HT-29 (cell line): ENCODE data around the gene GNAS-AS1. TPM values are rescaled to one million over a fixed set of nuclear protein-coding genes. Genes with fewer than 3 reads are reported as not detected.

Experiments used
- DNase-seq: peaks from one replicate; pipeline ENCODE4 v3.0.0-alpha.2; 2015; ENCODE audit warnings: low spot score
- total RNA-seq: library from RNA; depleted of rRNA; stranded (reverse); fragments of >200 nt; shearing (Covaris generic); gene quantifications from 2 replicates; pipeline ENCODE4 v1.2.3, GENCODE V29; 2014

The GNAS-AS1 gene
- total RNA-seq, 1 experiment from 2014 or later, result not detected

- DNase-seq, result no peak
Observed at GRCh38 chr20:58863044-58863790, 12.5 kb upstream of the GNAS-AS1 start.

- no peak for DNase-seq
Observed at GRCh38 chr20:58855506-58856389, 5.0 kb upstream of the GNAS-AS1 start.

DNA sequence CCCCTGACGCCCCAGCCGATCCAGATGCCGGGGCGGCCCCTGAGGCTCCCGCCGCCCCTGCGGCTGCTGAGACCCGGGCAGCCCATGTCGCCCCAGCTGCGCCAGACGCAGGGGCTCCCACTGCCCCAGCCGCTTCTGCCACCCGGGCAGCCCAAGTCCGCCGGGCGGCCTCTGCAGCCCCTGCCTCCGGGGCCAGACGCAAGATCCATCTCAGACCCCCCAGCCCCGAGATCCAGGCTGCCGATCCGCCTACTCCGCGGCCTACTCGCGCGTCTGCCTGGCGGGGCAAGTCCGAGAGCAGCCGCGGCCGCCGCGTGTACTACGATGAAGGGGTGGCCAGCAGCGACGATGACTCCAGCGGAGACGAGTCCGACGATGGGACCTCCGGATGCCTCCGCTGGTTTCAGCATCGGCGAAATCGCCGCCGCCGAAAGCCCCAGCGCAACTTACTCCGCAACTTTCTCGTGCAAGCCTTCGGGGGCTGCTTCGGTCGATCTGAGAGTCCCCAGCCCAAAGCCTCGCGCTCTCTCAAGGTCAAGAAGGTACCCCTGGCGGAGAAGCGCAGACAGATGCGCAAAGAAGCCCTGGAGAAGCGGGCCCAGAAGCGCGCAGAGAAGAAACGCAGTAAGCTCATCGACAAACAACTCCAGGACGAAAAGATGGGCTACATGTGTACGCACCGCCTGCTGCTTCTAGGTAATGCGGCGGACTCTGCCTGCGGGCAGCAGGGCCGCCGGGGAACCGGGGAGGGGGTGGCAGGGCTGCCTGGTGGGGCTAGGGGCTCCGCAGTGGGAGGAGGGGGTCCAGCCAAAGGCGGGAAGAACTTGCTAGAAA, 4.2 kb upstream of the GNAS-AS1 start:
- DNase-seq, result no peak

- DNase-seq, result no peak
Observed at GRCh38 chr20:58853976-58854637, 3.4 kb upstream of the GNAS-AS1 start.

GRCh38 chr20:58853466-58853865, 2.8 kb upstream of the GNAS-AS1 start:
- no peak for DNase-seq

DNA sequence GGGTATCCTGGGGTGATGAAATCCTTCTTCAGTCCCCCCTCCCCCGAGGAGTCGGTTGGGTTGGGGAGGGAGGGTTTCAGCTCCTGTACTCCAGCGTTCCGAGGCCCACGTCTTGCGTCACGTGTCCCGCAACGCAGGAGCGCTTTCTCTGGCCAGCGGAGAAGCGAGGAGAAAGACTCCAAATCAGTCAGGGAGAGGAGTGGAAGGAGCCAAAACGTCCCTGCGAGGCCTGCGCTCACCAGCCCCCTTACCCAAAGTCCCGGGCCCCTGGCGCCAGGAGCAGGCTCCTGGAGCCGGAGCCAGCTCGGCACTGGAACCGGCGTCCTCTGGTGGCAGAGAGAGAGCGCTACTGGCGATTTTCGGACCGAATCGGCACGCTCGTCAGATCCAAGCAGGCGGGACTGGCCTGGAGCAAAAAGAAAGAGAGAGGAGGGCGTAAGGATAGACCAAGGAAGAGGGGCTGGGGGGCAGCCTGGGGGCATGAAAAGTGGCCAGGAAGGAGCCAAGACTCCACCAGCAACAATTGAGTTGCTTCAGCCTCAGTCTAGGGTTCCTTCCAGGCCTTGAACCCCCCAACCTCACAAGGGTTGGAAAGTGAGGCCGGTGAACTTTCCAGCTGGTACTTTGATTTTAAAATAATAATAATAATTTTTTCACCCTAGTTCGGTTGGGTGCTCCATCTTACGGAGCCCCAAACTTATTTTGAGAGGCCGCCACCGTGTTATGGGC, 2.0 kb upstream of the GNAS-AS1 start, which contains the start of gene GNAS:
TSS of gene GNAS (plus strand) at position 174 of the 729 bp plus-strand sequence.
- DNase-seq, result no peak

DNA sequence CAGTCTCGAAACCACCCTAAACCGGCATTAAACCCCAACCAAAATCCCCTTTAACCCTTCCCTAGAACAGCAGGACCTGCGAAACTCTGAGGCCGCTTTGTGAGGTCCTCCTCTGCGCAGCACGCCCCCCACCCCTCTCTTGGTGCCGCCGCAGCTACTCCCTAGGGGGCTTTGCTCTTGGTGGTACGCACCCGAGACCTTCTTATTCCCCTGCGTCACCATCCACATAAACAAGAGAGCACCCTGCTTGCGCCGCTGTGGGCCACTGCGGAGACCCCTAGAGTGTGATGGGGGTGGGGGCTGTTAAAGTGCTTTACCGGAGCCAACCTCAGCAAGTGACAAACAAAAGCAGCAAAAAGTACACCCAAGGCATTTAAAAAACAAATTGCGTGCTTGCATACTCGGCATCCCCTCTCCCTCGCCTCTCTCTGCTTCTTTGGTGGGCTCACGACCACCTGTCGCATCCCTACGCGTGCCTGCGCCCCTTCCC, 1.3 kb upstream of the GNAS-AS1 start:
- no peak for DNase-seq

DNA sequence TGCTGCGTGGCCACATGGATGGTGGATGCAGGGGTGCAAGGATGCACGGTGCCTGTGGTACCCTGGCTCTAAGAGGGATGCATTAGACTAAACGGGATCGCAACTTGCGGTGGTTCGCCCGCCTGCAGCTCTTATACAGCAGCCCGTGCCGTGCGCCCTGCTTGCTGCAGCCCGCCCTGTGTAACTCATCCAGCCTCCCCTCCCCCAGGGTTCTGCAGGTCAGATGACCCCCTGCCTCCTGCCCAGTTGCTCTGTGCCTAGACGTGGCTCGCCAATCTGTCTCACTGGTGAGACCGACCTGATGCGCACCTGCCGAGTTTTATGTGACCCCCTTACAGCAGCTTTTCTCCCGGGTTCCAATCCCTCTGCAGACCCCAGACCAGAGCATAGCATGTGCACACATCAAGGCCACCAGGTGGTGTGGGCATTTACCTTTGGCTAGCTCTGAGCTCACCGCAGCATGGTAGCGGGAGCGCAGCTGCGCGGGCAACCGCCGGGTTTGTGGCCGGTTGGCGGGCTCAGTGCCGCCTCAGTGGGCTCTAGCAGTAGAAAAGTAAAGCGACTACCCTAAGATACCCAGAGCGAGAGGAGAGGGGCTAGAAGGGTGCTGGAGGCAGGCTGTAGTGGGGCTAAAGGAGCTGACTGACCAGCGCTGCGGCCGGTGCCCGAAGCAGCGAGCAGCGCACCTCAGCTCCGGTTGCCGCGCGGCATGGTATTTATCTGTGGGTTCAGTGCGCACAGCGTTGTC, 693 bp upstream of the GNAS-AS1 start:
- no peak for DNase-seq

- DNase-seq, result no peak
Observed at GRCh38 chr20:58847463-58847862, 3.2 kb downstream of the GNAS-AS1 start.

DNA sequence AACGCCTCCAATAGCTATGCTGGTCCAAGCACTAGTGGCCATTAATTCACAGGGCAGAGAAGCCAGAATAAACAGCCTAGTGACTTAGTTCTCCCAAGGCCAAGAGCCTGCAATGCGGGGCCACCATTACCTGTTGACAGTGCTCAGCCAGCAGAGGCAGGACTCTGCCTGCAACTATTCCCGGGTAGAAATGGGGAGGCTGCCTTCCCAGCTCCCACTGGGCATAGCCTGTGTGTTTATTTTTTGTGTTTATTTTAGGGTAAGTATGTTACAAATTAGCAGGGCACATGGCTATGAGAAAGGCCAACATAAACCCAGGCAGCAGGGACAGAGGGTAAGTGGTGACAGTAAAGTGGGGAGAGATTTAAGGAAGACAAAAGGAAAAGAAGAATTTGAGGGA, 5.0 kb downstream of the GNAS-AS1 start:
- no peak for DNase-seq

GRCh38 chr20:58843128-58843556, 7.6 kb downstream of the GNAS-AS1 start:
- DNase-seq, result no peak

GRCh38 chr20:58842276-58842675, 8.4 kb downstream of the GNAS-AS1 start:
- DNase-seq, result no peak

- DNase-seq, result no peak
Observed at GRCh38 chr20:58841539-58842264, 9.0 kb downstream of the GNAS-AS1 start.

- no peak for DNase-seq
Observed at GRCh38 chr20:58840816-58841538, 9.7 kb downstream of the GNAS-AS1 start.

- DNase-seq, result no peak
Observed at GRCh38 chr20:58839991-58840747, 10.5 kb downstream of the GNAS-AS1 start.

- DNase-seq, result peak; percentile 22
Observed at GRCh38 chr20:58839474-58839874, 11.2 kb downstream of the GNAS-AS1 start.

DNA sequence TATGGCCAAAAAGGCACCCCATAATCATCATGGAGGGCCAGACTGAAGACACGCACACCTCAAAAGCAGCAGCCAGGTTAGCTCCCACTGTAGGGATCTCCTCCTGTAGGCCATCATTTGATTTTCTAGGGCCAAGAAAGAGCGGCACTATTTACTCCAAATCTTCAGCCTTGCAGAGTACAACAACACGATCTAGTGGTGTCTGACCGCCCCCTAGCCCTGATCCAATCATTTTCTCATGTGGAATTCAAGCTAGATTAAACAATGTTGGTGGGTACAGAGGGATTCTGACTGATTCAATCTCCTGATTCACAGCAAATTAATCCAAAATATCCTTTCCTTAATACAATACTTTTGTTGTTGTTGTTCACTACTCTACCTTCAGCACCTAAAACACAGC, 12.5 kb downstream of the GNAS-AS1 start:
- no peak for DNase-seq
